ENCODE measurements around the gene TTPAL.
"Not testable (repeated sequence)": the region's sequence is repeated elsewhere in the genome, so short reads cannot be mapped to it uniquely, and the experiment has no call there.

TTPAL gene

GRCh38 chr20:44465001-44465560, 10.6 kb upstream of the TTPAL start:
- in situ Hi-C loops (cut with HindIII; ENCODE audit: low sequenced_read_pairs): loop anchor here (10.0 kb wide), 1 partner anchor 340 kb away; no protein-coding TSS in a partner anchor
- TF ChIP-seq CTCF (IDR thresholded peaks at IDR 0.05; ENCODE audit: low read depth, low read length, missing control alignments): no peak
- H3K4me3 ChIP-seq (ENCODE audit: low read depth, low read length): no peak overlapping the region
- no peak for DNase-seq (ENCODE audit: low read depth)

DNA sequence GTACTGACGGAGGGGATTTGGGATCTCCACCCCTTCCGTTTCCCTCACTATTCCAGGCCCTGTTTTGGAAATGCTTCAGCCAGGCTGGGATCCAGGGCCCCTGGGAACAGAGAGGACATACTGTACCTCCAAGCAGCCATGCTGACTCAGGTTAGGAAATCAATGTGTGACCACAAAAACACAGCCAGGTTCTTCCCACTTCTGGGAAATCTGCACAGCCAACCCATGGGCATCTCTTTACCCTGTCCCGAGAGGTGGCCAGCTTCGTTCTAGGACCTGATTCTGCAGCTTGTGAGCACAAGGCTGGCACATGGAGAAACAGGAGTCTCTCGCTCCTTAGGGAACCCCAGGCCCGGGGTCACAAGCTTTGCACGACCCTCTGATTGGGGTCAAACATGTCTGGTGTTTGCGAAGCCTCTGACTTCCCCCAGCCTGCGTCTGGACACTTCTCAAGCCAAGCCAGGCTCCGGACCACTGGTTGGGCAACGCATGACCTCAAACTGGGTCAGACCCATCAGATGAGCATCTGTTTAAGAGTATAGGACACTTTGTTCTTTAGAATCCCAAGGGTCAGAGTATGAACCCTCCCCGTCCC, 8.3 kb upstream of the TTPAL start:
- in situ Hi-C loops (cut with HindIII; ENCODE audit: low sequenced_read_pairs): loop anchor here (10.0 kb wide), 1 partner anchor 343 kb away; no protein-coding TSS in a partner anchor
- TF ChIP-seq CTCF (IDR thresholded peaks at IDR 0.05; ENCODE audit: low read depth, low read length, missing control alignments): no peak
- H3K4me3 ChIP-seq (ENCODE audit: low read depth, low read length): no peak overlapping the region
- DNase-seq (ENCODE audit: low read depth): peak; percentile 50

GRCh38 chr20:44468044-44468782, 7.5 kb upstream of the TTPAL start:
- TF ChIP-seq CTCF (IDR thresholded peaks at IDR 0.05; ENCODE audit: low read depth, low read length, missing control alignments): no peak
- DNase-seq (ENCODE audit: low read depth): no peak
- in situ Hi-C loops (cut with HindIII; ENCODE audit: low sequenced_read_pairs): loop anchor here (10.0 kb wide), 1 partner anchor 343 kb away; no protein-coding TSS in a partner anchor
- no peak overlapping the region for H3K4me3 ChIP-seq (ENCODE audit: low read depth, low read length)

GRCh38 chr20:44470327-44470726, 5.3 kb upstream of the TTPAL start:
- in situ Hi-C loops (cut with HindIII; ENCODE audit: low sequenced_read_pairs): no loop called here
- no peak for TF ChIP-seq CTCF (IDR thresholded peaks at IDR 0.05; ENCODE audit: low read depth, low read length, missing control alignments)

GRCh38 chr20:44471481-44471882, 4.2 kb upstream of the TTPAL start:
- TF ChIP-seq CTCF (IDR thresholded peaks at IDR 0.05; ENCODE audit: low read depth, low read length, missing control alignments): peak; percentile 58
- in situ Hi-C loops (cut with HindIII; ENCODE audit: low sequenced_read_pairs): no loop called here
- H3K4me3 ChIP-seq (ENCODE audit: low read depth, low read length): no peak overlapping the region
- peak; percentile 50 for DNase-seq (ENCODE audit: low read depth)

More at GRCh38 chr20:44470327-44470726, 5.3 kb upstream of the TTPAL start:
- H3K4me3 ChIP-seq (ENCODE audit: low read depth, low read length): no peak overlapping the region
- no peak for DNase-seq (ENCODE audit: low read depth)

- DNase-seq (ENCODE audit: low read depth); H3K4me3 ChIP-seq (ENCODE audit: low read depth, low read length); in situ Hi-C loops (cut with HindIII; ENCODE audit: low sequenced_read_pairs): not testable (repeated sequence)
Observed at GRCh38 chr20:44472283-44472682, 3.4 kb upstream of the TTPAL start.

GRCh38 chr20:44475372-44475693, 341 bp upstream of the TTPAL start:
- DNase-seq (ENCODE audit: low read depth): no peak
- peak overlapping the region; percentile 68 for H3K4me3 ChIP-seq (ENCODE audit: low read depth, low read length)
- in situ Hi-C loops (cut with HindIII; ENCODE audit: low sequenced_read_pairs): no loop called here
- no peak for TF ChIP-seq CTCF (IDR thresholded peaks at IDR 0.05; ENCODE audit: low read depth, low read length, missing control alignments)
